ENCODE measurements around the gene PTPRZ1.

- TF ChIP-seq, protein P1, sequence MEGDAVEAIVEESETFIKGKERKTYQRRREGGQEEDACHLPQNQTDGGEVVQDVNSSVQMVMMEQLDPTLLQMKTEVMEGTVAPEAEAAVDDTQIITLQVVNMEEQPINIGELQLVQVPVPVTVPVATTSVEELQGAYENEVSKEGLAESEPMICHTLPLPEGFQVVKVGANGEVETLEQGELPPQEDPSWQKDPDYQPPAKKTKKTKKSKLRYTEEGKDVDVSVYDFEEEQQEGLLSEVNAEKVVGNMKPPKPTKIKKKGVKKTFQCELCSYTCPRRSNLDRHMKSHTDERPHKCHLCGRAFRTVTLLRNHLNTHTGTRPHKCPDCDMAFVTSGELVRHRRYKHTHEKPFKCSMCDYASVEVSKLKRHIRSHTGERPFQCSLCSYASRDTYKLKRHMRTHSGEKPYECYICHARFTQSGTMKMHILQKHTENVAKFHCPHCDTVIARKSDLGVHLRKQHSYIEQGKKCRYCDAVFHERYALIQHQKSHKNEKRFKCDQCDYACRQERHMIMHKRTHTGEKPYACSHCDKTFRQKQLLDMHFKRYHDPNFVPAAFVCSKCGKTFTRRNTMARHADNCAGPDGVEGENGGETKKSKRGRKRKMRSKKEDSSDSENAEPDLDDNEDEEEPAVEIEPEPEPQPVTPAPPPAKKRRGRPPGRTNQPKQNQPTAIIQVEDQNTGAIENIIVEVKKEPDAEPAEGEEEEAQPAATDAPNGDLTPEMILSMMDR (IDR thresholded peaks at IDR 0.05; ENCODE audit: low read depth, low read length): no peak
- TF ChIP-seq EZH2phosphoT487 (IDR thresholded peaks at IDR 0.05; ENCODE audit: low read depth): no peak
Observed at GRCh38 chr7:121985476-121986030, 112.6 kb downstream of the PTPRZ1 start.

Measured in OCI-LY3 (cell line).